ENCODE results near the gene VRK1. TPM values are rescaled to one million over a fixed set of nuclear protein-coding genes. Genes with fewer than 3 reads are reported as not detected.

VRK1 gene
- total and polyA plus RNA-seq, 2 of the 4 experiments (the other 2 are of a cell fraction) = 14.2 to 19.9 TPM

DNA sequence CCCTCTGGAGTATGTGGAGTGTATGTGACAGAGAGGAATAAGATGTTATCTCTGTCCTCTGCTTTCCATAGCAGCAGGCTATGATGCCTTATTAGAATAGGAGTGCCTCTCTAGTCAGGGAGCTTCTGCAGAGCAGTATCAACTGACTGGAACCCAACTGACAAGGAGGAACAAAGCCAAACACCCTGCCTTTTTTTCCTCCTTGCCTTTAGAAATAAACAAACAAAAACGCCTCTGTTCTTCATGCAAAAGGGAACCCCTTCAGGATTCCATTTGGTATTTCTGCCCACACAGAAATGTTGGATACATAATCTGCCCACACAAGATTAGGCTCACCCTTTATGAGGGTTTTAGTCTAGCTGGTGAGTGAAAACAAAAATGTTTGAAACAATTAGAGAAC, 50.3 kb downstream of the VRK1 start:
- Histone ChIP-seq H3K4me2 (ENCODE audit: low read depth, low read length) (no peak overlapping the region), H4K8ac (ENCODE audit: low read depth in 2 of 2, low read length in 2 of 2) (no peak overlapping the region), H3K27me3 (ENCODE audit: control insufficient read depth, insufficient read depth, low read length) (no peaks in the 10 kb centered on the region), H2BK120ac (ENCODE audit: low read depth, low read length) (no peak overlapping the region), H2AK5ac (ENCODE audit: low read depth, low read length) (no peak overlapping the region), H2BK5ac (ENCODE audit: low read depth, low read length, poor library complexity, severe bottlenecking) (no peak overlapping the region), H2AK9ac (replicated peaks; ENCODE audit: low read depth, low read length, poor library complexity) (no peak overlapping the region), H3K4me3 (ENCODE audit: insufficient read depth, low read depth, low read length) (no peak overlapping the region), H3K79me1 (ENCODE audit: low read depth in 1 of 2, low read length in 2 of 2) (peaks cover 0 to 5% of the 10 kb centered on the region in 2 experiments; a peak in 1 of 4 replicates), H2BK15ac (ENCODE audit: low read depth, low read length) (no peak overlapping the region), H3K56ac (ENCODE audit: extremely low read depth, insufficient read depth, low read length) (no peak overlapping the region), H3K9ac (ENCODE audit: low read depth, low read length) (no peak overlapping the region), H3K4me1 (ENCODE audit: control insufficient read depth, insufficient read depth, low read length) (0 out of 2 replicates have a peak, but pooled peaks cover 1% of the 10 kb centered on the region), H3K4ac (ENCODE audit: low read depth, low read length) (no peak overlapping the region), H3K23ac (ENCODE audit: low read depth, low read length) (no peak overlapping the region), H3K9me1 (ENCODE audit: insufficient read depth, low read length) (no peaks in the 10 kb centered on the region), H3K36me3 (ENCODE audit: control insufficient read depth, insufficient read depth, low read length) (peaks cover 1% of the 10 kb centered on the region; the same call in 1 of the 2 replicates), H4K5ac (ENCODE audit: low read depth, low read length) (no peak overlapping the region), H2BK20ac (ENCODE audit: low read depth, low read length) (no peak overlapping the region), H3K14ac (replicated peaks; ENCODE audit: low read depth, low read length) (no peak overlapping the region), H3K18ac (ENCODE audit: low read depth, low read length) (no peak overlapping the region), H3K27ac (ENCODE audit: insufficient read depth, low read length) (no peak overlapping the region), H4K91ac (ENCODE audit: insufficient read depth, low read depth, low read length) (no peak overlapping the region), H4K20me1 (ENCODE audit: insufficient read depth, low read length) (no peaks in the 10 kb centered on the region), H2AFZ (replicated peaks; ENCODE audit: low read length, poor library complexity) (no peak overlapping the region), H3K9me3 (ENCODE audit: control insufficient read depth, insufficient read depth, low read length) (no peaks in the 10 kb centered on the region)
- dilution Hi-C loops (cut with HindIII; ENCODE audit: low sequenced_read_pairs, unreplicated experiment) (no loop called here), in situ Hi-C loops (cut with MboI; ENCODE audit: low sequenced_read_pairs) (no loop called here), intact Hi-C loops (cut with micrococcal nuclease) (no loop called here)
- TF ChIP-seq SMC3 (IDR thresholded peaks at IDR 0.05; ENCODE audit: low read depth, low read length) (no peak), CEBPB (IDR thresholded peaks at IDR 0.05; ENCODE audit: low read depth, low read length) (no peak), MAZ (IDR thresholded peaks at IDR 0.05; ENCODE audit: borderline replicate concordance, low read depth, low read length) (no peak), RFX5 (IDR thresholded peaks at IDR 0.05; ENCODE audit: low read depth, low read length) (no peak), BHLHE40 (IDR thresholded peaks at IDR 0.05; ENCODE audit: low read depth, low read length) (no peak), NFE2L2 (IDR thresholded peaks at IDR 0.05; ENCODE audit: low read depth, low read length) (no peak), RAD21 (IDR thresholded peaks at IDR 0.05; ENCODE audit: low read length) (no peak), CHD1 (IDR thresholded peaks at IDR 0.05; ENCODE audit: low read depth, low read length) (no peak), MXI1 (IDR thresholded peaks at IDR 0.05; ENCODE audit: borderline replicate concordance, low read depth, low read length) (no peak), RCOR1 (IDR thresholded peaks at IDR 0.05; ENCODE audit: insufficient replicate concordance, low read length) (no peak), POLR2A (IDR thresholded peaks at IDR 0.05; ENCODE audit: low read depth, low read length) (no peak), MAFK (IDR thresholded peaks at IDR 0.05; ENCODE audit: low read depth, low read length) (no peak), FOS (IDR thresholded peaks at IDR 0.05; ENCODE audit: low read depth, low read length) (no peak)
- TF ChIP-seq, protein P1, sequence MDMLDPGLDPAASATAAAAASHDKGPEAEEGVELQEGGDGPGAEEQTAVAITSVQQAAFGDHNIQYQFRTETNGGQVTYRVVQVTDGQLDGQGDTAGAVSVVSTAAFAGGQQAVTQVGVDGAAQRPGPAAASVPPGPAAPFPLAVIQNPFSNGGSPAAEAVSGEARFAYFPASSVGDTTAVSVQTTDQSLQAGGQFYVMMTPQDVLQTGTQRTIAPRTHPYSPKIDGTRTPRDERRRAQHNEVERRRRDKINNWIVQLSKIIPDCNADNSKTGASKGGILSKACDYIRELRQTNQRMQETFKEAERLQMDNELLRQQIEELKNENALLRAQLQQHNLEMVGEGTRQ (IDR thresholded peaks at IDR 0.05; ENCODE audit: low read depth, low read length) = no peak
- TF ChIP-seq, protein P2, sequence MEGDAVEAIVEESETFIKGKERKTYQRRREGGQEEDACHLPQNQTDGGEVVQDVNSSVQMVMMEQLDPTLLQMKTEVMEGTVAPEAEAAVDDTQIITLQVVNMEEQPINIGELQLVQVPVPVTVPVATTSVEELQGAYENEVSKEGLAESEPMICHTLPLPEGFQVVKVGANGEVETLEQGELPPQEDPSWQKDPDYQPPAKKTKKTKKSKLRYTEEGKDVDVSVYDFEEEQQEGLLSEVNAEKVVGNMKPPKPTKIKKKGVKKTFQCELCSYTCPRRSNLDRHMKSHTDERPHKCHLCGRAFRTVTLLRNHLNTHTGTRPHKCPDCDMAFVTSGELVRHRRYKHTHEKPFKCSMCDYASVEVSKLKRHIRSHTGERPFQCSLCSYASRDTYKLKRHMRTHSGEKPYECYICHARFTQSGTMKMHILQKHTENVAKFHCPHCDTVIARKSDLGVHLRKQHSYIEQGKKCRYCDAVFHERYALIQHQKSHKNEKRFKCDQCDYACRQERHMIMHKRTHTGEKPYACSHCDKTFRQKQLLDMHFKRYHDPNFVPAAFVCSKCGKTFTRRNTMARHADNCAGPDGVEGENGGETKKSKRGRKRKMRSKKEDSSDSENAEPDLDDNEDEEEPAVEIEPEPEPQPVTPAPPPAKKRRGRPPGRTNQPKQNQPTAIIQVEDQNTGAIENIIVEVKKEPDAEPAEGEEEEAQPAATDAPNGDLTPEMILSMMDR (conservative IDR thresholded peaks at IDR 0.05; ENCODE audit: low read depth, low read length) = no peak
- TF ChIP-seq, protein P3, sequence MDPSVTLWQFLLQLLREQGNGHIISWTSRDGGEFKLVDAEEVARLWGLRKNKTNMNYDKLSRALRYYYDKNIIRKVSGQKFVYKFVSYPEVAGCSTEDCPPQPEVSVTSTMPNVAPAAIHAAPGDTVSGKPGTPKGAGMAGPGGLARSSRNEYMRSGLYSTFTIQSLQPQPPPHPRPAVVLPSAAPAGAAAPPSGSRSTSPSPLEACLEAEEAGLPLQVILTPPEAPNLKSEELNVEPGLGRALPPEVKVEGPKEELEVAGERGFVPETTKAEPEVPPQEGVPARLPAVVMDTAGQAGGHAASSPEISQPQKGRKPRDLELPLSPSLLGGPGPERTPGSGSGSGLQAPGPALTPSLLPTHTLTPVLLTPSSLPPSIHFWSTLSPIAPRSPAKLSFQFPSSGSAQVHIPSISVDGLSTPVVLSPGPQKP (IDR thresholded peaks at IDR 0.05; ENCODE audit: borderline replicate concordance, low read depth, low read length) = no peak
- CTCF ChIA-PET = no interaction called here
- no TSS peak for BruUV-seq (replicated peaks)
- POLR2A ChIA-PET (ENCODE audit: unreplicated experiment) = no interaction called here
- DNase-seq (no peak), ATAC-seq (ENCODE audit: low read depth) (no peak)
- no CpG with 5 or more reads among the region's 1 CpG for whole genome bisulfite sequencing, 2 experiments (ENCODE audit: extremely low coverage in 2 of 2, insufficient read length in 1 of 2)
